Epithelial cell of prostate (primary cell): Measurements from ENCODE around the gene FMO1.

ENCODE experiments used
- DNase-seq: peaks from one replicate; pipeline ENCODE4 v3.0.0-alpha.2; 2011; ENCODE audit warnings: low read depth, low spot score
- H3K27ac ChIP-seq: fragments of 450-650 bp; 2 replicates; pipeline ENCODE4 v1.5.1; 2017; ENCODE audit warnings: mild to moderate bottlenecking

FMO1 gene

GRCh38 chr1:171248302-171248701, at the start of gene FMO1:
TSS of gene FMO1 (plus strand) at chr1:171248494. CDS start at chr1:171258088, 9,594 bp downstream.
- no peak within 1 kb of the TSS for H3K27ac ChIP-seq
- no peak for DNase-seq

GRCh38 chr1:171204296-171204695, 44.0 kb upstream of the FMO1 start:
- H3K27ac ChIP-seq: no peak overlapping the region
- DNase-seq: no peak

GRCh38 chr1:171206204-171206977, 41.9 kb upstream of the FMO1 start:
- no peak overlapping the region for H3K27ac ChIP-seq
- no peak for DNase-seq

- DNase-seq: no peak
- H3K27ac ChIP-seq: no peak overlapping the region
These were observed 41.3 kb upstream of the FMO1 start for GRCh38 chr1:171206978-171207355.

GRCh38 chr1:171207377-171207776, 40.9 kb upstream of the FMO1 start:
- no peak overlapping the region for H3K27ac ChIP-seq
- no peak for DNase-seq

- no peak overlapping the region for H3K27ac ChIP-seq
- DNase-seq: no peak
These were observed 37.9 kb upstream of the FMO1 start for GRCh38 chr1:171210355-171210754.

GRCh38 chr1:171212607-171213351, 35.5 kb upstream of the FMO1 start:
- no peak for DNase-seq
- H3K27ac ChIP-seq: no peak overlapping the region

GRCh38 chr1:171213559-171214454, 34.5 kb upstream of the FMO1 start:
- H3K27ac ChIP-seq: no peak overlapping the region
- DNase-seq: no peak

GRCh38 chr1:171217658-171218443, 30.4 kb upstream of the FMO1 start:
- peak overlapping the region; percentile 53 for H3K27ac ChIP-seq
- no peak for DNase-seq

GRCh38 chr1:171218661-171219060, 29.6 kb upstream of the FMO1 start:
- no peak for DNase-seq
- peak overlapping the region; percentile 53 for H3K27ac ChIP-seq

GRCh38 chr1:171219346-171220080, 28.8 kb upstream of the FMO1 start:
- DNase-seq: no peak

GRCh38 chr1:171220081-171220420, 28.2 kb upstream of the FMO1 start:
- DNase-seq: no peak
- H3K27ac ChIP-seq: peak overlapping the region; percentile 53

More at GRCh38 chr1:171219346-171220080, 28.8 kb upstream of the FMO1 start:
- H3K27ac ChIP-seq: peak overlapping the region; percentile 53

- DNase-seq: no peak
- peak overlapping the region; percentile 53 for H3K27ac ChIP-seq
These were observed 27.7 kb upstream of the FMO1 start for GRCh38 chr1:171220581-171221054.

GRCh38 chr1:171221665-171222591, 26.4 kb upstream of the FMO1 start:
- peak overlapping the region; percentile 53 for H3K27ac ChIP-seq

GRCh38 chr1:171222936-171223335, 25.4 kb upstream of the FMO1 start:
- no peak for DNase-seq
- H3K27ac ChIP-seq: peak overlapping the region; percentile 69

More at GRCh38 chr1:171221665-171222591, 26.4 kb upstream of the FMO1 start:
- no peak for DNase-seq

GRCh38 chr1:171224257-171224656, 24.0 kb upstream of the FMO1 start:
- H3K27ac ChIP-seq: peak overlapping the region; percentile 69

GRCh38 chr1:171226747-171227370, 21.4 kb upstream of the FMO1 start:
- DNase-seq: peak; percentile 26
- no peak overlapping the region for H3K27ac ChIP-seq

More at GRCh38 chr1:171224257-171224656, 24.0 kb upstream of the FMO1 start:
- DNase-seq: peak; percentile 24
